Measurements from ENCODE around the gene HIP1.

DNA sequence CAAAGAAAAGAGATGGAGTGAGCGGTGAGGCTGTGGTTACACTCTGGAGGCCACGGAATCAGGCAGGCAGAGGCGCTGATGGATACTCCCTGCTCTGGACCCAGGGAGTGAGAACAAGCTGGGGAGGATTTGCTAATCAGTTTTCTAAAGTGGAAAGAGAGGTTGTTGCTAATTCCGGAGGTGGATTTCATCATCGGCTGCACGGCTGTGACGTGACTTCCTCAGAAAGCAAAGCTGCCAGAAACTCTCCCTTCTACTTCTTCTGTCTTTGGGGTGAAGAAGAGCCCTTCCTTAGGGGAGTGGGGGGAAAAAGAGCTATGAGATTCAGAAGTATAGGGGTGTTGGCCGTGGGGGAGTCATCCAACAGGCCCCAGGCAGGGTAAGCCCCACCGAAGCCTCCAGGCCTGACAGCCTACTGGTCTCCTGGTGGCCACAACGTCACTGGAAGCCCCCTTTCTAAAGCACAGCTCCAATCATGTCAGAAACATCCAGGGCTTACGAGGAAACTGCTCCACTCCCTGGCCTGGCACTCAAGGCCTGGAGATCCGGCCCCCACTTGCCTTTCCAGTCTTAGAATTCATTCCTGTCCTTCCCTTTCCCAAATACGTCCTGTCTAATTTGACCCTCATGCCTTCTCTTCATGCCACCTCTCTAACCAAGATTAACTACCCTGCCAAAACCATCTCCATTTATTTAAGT lies 114.5 kb downstream of the HIP1 start:
- TF ChIP-seq, protein P1, sequence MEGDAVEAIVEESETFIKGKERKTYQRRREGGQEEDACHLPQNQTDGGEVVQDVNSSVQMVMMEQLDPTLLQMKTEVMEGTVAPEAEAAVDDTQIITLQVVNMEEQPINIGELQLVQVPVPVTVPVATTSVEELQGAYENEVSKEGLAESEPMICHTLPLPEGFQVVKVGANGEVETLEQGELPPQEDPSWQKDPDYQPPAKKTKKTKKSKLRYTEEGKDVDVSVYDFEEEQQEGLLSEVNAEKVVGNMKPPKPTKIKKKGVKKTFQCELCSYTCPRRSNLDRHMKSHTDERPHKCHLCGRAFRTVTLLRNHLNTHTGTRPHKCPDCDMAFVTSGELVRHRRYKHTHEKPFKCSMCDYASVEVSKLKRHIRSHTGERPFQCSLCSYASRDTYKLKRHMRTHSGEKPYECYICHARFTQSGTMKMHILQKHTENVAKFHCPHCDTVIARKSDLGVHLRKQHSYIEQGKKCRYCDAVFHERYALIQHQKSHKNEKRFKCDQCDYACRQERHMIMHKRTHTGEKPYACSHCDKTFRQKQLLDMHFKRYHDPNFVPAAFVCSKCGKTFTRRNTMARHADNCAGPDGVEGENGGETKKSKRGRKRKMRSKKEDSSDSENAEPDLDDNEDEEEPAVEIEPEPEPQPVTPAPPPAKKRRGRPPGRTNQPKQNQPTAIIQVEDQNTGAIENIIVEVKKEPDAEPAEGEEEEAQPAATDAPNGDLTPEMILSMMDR (IDR thresholded peaks at IDR 0.05; ENCODE audit: low read length): no peak
- no peak for TF ChIP-seq EZH2 (IDR thresholded peaks at IDR 0.05; ENCODE audit: borderline replicate concordance, low read length)
